ENCODE data around the gene ZNF212. TPM values are rescaled to one million over a fixed set of nuclear protein-coding genes. Genes with fewer than 3 reads are reported as not detected.

The ZNF212 gene
- total RNA-seq, 3 donors from 2014 or later (not counting 1 experiment from before 2014, with no cell fraction given) = 11.2 to 23.7 (median 17.0) TPM

DNA sequence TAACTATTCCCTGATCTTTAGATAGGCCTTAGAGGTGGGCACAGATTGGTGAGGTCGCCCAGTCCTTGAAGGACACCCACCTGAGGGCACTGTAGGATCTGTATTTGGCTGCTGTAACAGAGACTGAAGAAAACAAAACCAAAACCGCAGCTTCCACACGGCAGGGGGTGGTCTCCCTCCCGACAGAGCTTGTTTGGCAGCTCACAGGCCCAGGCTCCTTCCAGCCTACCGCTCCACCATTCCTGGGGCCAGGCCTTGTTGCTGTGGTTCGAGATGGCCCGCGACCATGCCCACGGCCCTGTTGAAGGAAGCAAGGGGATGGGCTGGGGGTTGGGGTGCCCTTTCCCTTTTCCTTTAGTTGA, 53.0 kb downstream of the ZNF212 start:
- ATAC-seq (no peak), DNase-seq (no peak)
- H3K36me3 ChIP-seq (ENCODE audit: control insufficient read depth, insufficient read depth, low read length) = no peaks in the 10 kb centered on the region
- no peaks in the 10 kb centered on the region for H3K27me3 ChIP-seq (ENCODE audit: control insufficient read depth, insufficient read depth, low read length)
- intact Hi-C loops (cut with micrococcal nuclease) = no loop called here
- Mint-ChIP-seq H3K4me1 (peaks cover 10 to 21% of the 10 kb centered on the region in 2 donors), H3K36me3 (no peaks in the 10 kb centered on the region), H3K9me3 (no peaks in the 10 kb centered on the region), H3K27ac (no peak overlapping the region), H3K4me3 (no peak overlapping the region), H3K27me3 (ENCODE audit: low read depth in 2 of 2) (no peaks in the 10 kb centered on the region)
- H3K4me1 ChIP-seq (ENCODE audit: control insufficient read depth, insufficient read depth, low read length) = peaks cover 8% of the 10 kb centered on the region
- H3K9me3 ChIP-seq (ENCODE audit: control insufficient read depth, insufficient read depth, low read length) = no peaks in the 10 kb centered on the region
- no peak overlapping the region for H3K27ac ChIP-seq (ENCODE audit: low read length)
- WGBS (ENCODE audit: insufficient coverage) = 84% methylated on average over 9 of the region's 9 CpGs
- H3K4me3 ChIP-seq (ENCODE audit: low read length) = no peak overlapping the region
- TF ChIP-seq, protein P1, sequence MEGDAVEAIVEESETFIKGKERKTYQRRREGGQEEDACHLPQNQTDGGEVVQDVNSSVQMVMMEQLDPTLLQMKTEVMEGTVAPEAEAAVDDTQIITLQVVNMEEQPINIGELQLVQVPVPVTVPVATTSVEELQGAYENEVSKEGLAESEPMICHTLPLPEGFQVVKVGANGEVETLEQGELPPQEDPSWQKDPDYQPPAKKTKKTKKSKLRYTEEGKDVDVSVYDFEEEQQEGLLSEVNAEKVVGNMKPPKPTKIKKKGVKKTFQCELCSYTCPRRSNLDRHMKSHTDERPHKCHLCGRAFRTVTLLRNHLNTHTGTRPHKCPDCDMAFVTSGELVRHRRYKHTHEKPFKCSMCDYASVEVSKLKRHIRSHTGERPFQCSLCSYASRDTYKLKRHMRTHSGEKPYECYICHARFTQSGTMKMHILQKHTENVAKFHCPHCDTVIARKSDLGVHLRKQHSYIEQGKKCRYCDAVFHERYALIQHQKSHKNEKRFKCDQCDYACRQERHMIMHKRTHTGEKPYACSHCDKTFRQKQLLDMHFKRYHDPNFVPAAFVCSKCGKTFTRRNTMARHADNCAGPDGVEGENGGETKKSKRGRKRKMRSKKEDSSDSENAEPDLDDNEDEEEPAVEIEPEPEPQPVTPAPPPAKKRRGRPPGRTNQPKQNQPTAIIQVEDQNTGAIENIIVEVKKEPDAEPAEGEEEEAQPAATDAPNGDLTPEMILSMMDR (IDR thresholded peaks at IDR 0.05) = no peak

DNA sequence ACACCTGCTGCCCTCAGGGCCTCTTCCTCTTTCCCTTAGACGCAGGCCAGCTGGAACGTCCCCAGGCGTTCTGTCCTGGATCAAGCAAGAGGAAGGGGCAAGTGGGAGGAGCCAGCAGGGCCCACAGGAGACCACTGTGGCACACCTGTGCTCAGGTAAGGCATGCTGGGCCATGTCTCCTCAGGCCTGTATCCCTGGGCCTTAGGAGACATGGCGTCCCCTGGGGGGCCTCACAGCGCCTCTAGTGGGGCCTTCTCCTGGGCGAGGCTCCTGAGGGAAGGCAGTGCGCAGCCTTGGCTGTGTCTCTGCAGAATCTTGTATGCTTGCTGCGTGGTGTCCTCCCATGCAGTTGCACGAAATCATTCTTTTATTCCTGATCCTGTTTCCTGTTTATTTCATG, 53.9 kb downstream of the ZNF212 start:
- Histone ChIP-seq H3K4me1 (ENCODE audit: control insufficient read depth, insufficient read depth, low read length) (peaks cover 8% of the 10 kb centered on the region), H3K4me3 (ENCODE audit: low read length) (no peak overlapping the region), H3K36me3 (ENCODE audit: control insufficient read depth, insufficient read depth, low read length) (no peaks in the 10 kb centered on the region), H3K9me3 (ENCODE audit: control insufficient read depth, insufficient read depth, low read length) (no peaks in the 10 kb centered on the region), H3K27me3 (ENCODE audit: control insufficient read depth, insufficient read depth, low read length) (no peaks in the 10 kb centered on the region), H3K27ac (ENCODE audit: low read length) (no peak overlapping the region)
- DNase-seq = no peak
- no peak overlapping the region for H3K27ac Mint-ChIP-seq
- peaks cover 9 to 13% of the 10 kb centered on the region in 2 donors for H3K4me1 Mint-ChIP-seq
- H3K27me3 Mint-ChIP-seq (ENCODE audit: low read depth in 2 of 2) = no peaks in the 10 kb centered on the region
- 94% methylated on average over 9 of the region's 9 CpGs for WGBS (ENCODE audit: insufficient coverage)
- intact Hi-C loops (cut with micrococcal nuclease) = no loop called here
- H3K4me3 Mint-ChIP-seq = no peak overlapping the region
- TF ChIP-seq, protein P1 (IDR thresholded peaks at IDR 0.05) = no peak
- no peaks in the 10 kb centered on the region for H3K9me3 Mint-ChIP-seq
- H3K36me3 Mint-ChIP-seq = no peaks in the 10 kb centered on the region
- ATAC-seq = no peak

DNA sequence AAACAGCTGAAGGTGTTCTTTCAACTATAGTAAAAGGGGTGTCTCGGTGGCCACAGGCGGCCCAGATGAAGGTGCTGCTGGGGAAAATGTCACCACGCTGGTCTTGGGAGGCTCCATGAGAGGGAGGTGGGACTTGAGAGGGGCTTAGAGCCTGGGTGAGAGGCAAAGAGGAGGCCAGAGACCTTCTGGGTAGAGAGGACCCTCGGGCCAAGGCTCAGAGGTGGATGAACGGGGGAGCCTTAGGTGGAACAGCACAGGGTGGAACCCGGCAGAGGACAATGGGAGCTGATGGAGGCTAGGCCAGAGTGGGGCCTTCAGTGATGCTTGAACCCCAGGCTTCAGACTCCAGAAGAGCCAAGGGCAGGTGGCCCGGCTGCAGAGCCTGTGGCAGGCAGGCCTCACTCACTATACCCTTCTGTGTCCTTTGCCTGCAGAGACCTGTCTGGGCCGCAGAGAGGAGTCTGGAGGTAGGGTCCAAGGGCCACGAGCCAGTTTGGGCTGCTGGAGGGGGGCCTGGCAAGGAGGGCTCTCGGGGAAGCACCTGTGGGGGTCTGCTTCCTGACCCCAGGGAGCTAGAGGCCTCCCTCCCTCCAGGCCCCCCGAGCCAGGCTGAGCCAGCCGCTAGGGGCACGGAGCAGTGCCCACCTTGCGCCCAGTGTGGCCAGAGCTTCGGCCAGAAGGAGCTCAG, 54.6 kb downstream of the ZNF212 start:
- Mint-ChIP-seq H3K4me1 (peaks cover 9 to 13% of the 10 kb centered on the region in 2 donors), H3K27me3 (ENCODE audit: low read depth in 2 of 2) (no peaks in the 10 kb centered on the region), H3K27ac (no peak overlapping the region), H3K4me3 (no peak overlapping the region), H3K9me3 (no peaks in the 10 kb centered on the region), H3K36me3 (no peaks in the 10 kb centered on the region)
- DNase-seq (no peak), ATAC-seq (no peak)
- intact Hi-C loops (cut with micrococcal nuclease) = no loop called here
- Histone ChIP-seq H3K9me3 (ENCODE audit: control insufficient read depth, insufficient read depth, low read length) (no peaks in the 10 kb centered on the region), H3K4me3 (ENCODE audit: low read length) (no peak overlapping the region), H3K27me3 (ENCODE audit: control insufficient read depth, insufficient read depth, low read length) (no peaks in the 10 kb centered on the region), H3K36me3 (ENCODE audit: control insufficient read depth, insufficient read depth, low read length) (no peaks in the 10 kb centered on the region), H3K4me1 (ENCODE audit: control insufficient read depth, insufficient read depth, low read length) (peaks cover 8% of the 10 kb centered on the region), H3K27ac (ENCODE audit: low read length) (no peak overlapping the region)
- WGBS (ENCODE audit: insufficient coverage) = 94% methylated on average over 15 of the region's 15 CpGs
- TF ChIP-seq, protein P1 (IDR thresholded peaks at IDR 0.05) = no peak

Measured in natural killer cell (primary cell).